Stomach (tissue), 9 donors: ENCODE results near the gene GNG7. TPM values are rescaled to one million over a fixed set of nuclear protein-coding genes. Genes with fewer than 3 reads are reported as not detected.
A peak's percentile ranks its signal among the peaks of the same experiment; 100 is the strongest.

Experiments used
- DNase-seq, 2 donors: peaks; one replicate each; pipeline versions ENCODE4 v3.0.0 to v3.0.0-alpha.2; 2013 to 2019
- H3K27ac ChIP-seq, 5 donors: fragments of 200-600 bp in 4 of 5; sonication (generic) in 4 of 5; one replicate each; pipeline ENCODE4 v1.5.1; 2013 to 2019; ENCODE audit warnings: mild to moderate bottlenecking in 1 of 5, moderate library complexity in 1 of 5
- H3K27me3 ChIP-seq, 3 donors: fragments of 200-600 bp; sonication (generic); one replicate each; pipeline ENCODE4 v1.5.1; 2017 to 2019; ENCODE audit warnings: mixed run types in 1 of 3
- H3K36me3 ChIP-seq, 4 donors: fragments of 200-600 bp; sonication (generic); 1 replicate in 3 of 4; 2 replicates in 1 of 4; pipeline ENCODE4 v1.5.1; 2016 to 2019
- H3K4me1 ChIP-seq, 4 donors: fragments of 200-600 bp; sonication (generic); one replicate each; pipeline ENCODE4 v1.5.1; 2016 to 2019
- H3K4me3 ChIP-seq, 4 donors: fragments of 200-600 bp; sonication (generic) in 3 of 4; one replicate each; pipeline ENCODE4 v1.5.1; 2016 to 2019; ENCODE audit warnings: mild to moderate bottlenecking in 1 of 4
- H3K9me3 ChIP-seq, 4 donors: fragments of 200-600 bp; sonication (generic); one replicate each; pipeline ENCODE4 v1.5.1; 2016 to 2019
- EP300 ChIP-seq: sonication (generic); formaldehyde crosslinking; IDR thresholded peaks from one replicate; pipeline ENCODE4 v1.6.1; 2017; ENCODE audit warnings: antibody characterized with exemption
- POLR2A ChIP-seq, 4 donors: fragments of 450-650 bp; IDR thresholded peaks; one replicate each; pipeline ENCODE4 v1.6.1; 2016; ENCODE audit warnings: antibody characterized with exemption in 4 of 4, control low read depth in 2 of 4, mild to moderate bottlenecking in 1 of 4, moderate library complexity in 1 of 4
- POLR2AphosphoS5 ChIP-seq, 3 donors: sonication (generic); formaldehyde crosslinking; IDR thresholded peaks; one replicate each; pipeline ENCODE4 v1.6.1; 2016; ENCODE audit warnings: antibody characterized with exemption in 3 of 3
- WGBS, 5 donors: extraction: QIAGEN DNeasy Blood & Tissue Kit in 3 of 5; methylation state at CpG; one replicate each; pipeline versions ENCODE4 v1.1.5 to v1.1.7; 2013 to 2018; 5-methylcytosine and 5-hydroxymethylcytosine counted together
- intact Hi-C: fragments of 100-400 bp; cut with DNase I; formaldehyde crosslinking; loops from one replicate; pipeline ENCODE4 v1.15.1; 2023; ENCODE audit warnings: low total_unique reads
- polyA plus RNA-seq, 3 donors: library from polyadenylated mRNA; stranded (reverse); fragments of 200-250 nt; gene quantifications; one replicate each; pipeline ENCODE4 v1.2.3, GENCODE V29; 2013
- total RNA-seq, 5 donors: library from RNA; depleted of rRNA; stranded (reverse); fragments of >200 nt; gene quantifications; one replicate each; pipeline versions ENCODE4 v1.1.0 to v1.2.3, GENCODE V29; 2014 to 2016
- TF ChIP-seq, protein P1 (sequence below), 7 experiments: fragments of 450-650 bp in 4 of 7; fragments of 200-600 bp in 3 of 7; sonication (generic) in 3 of 7; IDR thresholded peaks; one replicate each; pipeline ENCODE4 v1.5.1; 2016 to 2019; ENCODE audit warnings: antibody characterized with exemption in 7 of 7, control low read depth in 2 of 7, mild to moderate bottlenecking in 1 of 7
- donor health status: healthy with polysubstance abuse.
- donor health status: Bipolar disorder and iron deficiency.
- donor health status: healthy.

GNG7 gene
- total and polyA plus RNA-seq, 8 donors, result 0.58 to 15.1 (median 4.3) TPM

DNA sequence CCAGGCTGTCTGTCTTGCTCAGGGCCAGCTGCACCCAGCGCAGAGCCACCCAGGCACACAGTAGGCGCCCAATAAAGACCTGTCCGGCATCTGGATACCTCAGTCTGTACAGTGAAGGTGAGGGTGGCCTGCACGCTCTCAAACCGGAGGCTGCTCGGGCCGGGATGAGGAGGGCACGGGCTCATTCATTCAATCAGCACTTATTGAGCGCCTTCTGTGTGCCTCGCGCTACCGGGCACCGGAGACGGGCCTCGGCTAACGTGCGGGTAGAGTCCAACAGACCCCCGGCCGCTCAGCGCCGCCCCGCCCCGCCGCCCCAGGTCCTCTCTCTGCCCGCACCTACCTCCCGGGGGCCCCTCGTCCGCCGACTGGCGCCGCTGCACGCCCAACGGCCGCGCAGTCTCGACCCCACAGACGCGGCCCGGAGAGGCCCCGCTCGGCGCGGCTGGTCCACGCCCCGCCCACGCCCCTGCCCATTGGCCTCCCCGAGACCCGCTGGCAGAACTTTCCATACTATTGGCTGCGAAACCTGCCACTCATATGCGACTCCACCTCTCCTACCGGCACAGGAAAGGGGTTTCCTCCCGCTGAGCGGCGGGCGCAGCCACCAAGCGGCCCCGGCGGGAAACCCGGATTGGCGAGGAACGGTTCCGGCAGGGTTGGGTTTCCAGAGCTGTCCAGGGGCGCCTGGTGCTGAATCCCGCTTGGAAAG lies 37.3 kb upstream of the GNG7 start, which contains the start of gene SLC39A3:
SLC39A3 (minus strand) TSS at position 416 of the 712 bp plus-strand sequence. CDS start 2,760 bp downstream, outside the sequence.
- peaks cover 16 to 26% (median 24%) of the 10 kb centered on the region in 4 donors for H3K36me3 ChIP-seq
- H3K4me1 ChIP-seq, result peaks cover 11 to 27% (median 18%) of the 10 kb centered on the region in 4 donors
- H3K9me3 ChIP-seq, result no peaks in the 10 kb centered on the region
- DNase-seq, result peak; percentile 99
- TF ChIP-seq POLR2AphosphoS5 (IDR thresholded peaks at IDR 0.05) (peak; percentile 47 to 78 (median 78)), POLR2A (IDR thresholded peaks at IDR 0.05) (no peak)
- TF ChIP-seq, protein P1, sequence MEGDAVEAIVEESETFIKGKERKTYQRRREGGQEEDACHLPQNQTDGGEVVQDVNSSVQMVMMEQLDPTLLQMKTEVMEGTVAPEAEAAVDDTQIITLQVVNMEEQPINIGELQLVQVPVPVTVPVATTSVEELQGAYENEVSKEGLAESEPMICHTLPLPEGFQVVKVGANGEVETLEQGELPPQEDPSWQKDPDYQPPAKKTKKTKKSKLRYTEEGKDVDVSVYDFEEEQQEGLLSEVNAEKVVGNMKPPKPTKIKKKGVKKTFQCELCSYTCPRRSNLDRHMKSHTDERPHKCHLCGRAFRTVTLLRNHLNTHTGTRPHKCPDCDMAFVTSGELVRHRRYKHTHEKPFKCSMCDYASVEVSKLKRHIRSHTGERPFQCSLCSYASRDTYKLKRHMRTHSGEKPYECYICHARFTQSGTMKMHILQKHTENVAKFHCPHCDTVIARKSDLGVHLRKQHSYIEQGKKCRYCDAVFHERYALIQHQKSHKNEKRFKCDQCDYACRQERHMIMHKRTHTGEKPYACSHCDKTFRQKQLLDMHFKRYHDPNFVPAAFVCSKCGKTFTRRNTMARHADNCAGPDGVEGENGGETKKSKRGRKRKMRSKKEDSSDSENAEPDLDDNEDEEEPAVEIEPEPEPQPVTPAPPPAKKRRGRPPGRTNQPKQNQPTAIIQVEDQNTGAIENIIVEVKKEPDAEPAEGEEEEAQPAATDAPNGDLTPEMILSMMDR (IDR thresholded peaks at IDR 0.05), result peak in 2 of 7 experiments; percentile 33 to 41
- intact Hi-C loops, result no loop called here
- peak within 1 kb of the TSS; percentile 89 to 96 (median 94) for H3K4me3 ChIP-seq
- peaks cover 0 to 16% (median 0%) of the 10 kb centered on the region in 3 donors for H3K27me3 ChIP-seq
- WGBS, 5 donors, result 0 to 1% (median 1%) methylated on average over 30 to 64 of the region's 64 CpGs
- peak within 1 kb of the TSS; percentile 36 to 82 (median 73) for H3K27ac ChIP-seq

DNA sequence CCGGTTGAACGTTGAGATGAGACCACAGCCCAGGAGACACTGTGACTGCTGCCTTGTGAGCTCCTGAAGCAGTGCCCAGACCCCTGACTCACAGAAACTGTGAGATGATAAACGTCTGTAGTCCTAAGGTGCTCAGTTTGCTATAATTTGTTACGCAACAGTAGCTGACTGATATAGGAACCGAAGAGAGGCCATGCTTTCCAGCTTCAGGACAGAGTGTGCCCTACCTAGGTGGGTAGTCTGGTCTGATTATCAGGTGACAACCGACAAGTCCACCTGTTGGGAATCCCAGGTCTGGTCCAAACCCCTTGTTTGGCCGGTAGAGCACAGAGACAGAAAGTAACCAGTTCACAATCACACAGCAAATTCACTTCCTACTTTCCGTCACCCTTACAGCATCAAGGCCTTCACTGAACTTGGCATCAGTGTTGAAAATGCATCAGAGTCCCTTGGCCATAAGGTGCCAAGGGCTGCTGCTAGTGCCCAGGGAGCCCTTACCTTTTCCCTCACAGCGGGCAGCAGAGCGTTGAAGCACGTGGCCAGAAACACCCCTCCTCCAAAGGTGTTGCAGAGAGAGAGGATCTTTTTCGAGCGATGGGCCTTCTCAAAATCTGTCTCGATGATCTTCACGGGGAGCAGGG lies 34.2 kb upstream of the GNG7 start:
- WGBS, 5 donors, result 92 to 99% (median 95%) methylated on average over 14 to 15 of the region's 15 CpGs
- Histone ChIP-seq H3K9me3 (no peaks in the 10 kb centered on the region), H3K36me3 (peaks cover 24 to 57% (median 55%) of the 10 kb centered on the region in 4 donors), H3K27me3 (peaks cover 0 to 12% (median 0%) of the 10 kb centered on the region in 3 donors), H3K4me1 (peaks cover 11 to 27% (median 18%) of the 10 kb centered on the region in 4 donors), H3K4me3 (no peak overlapping the region), H3K27ac (no peak overlapping the region)
- intact Hi-C loops, result no loop called here
- TF ChIP-seq POLR2AphosphoS5 (IDR thresholded peaks at IDR 0.05) (no peak), EP300 (no peak), POLR2A (IDR thresholded peaks at IDR 0.05) (no peak)
- TF ChIP-seq, protein P1 (IDR thresholded peaks at IDR 0.05), result no peak
- DNase-seq, result no peak

DNA sequence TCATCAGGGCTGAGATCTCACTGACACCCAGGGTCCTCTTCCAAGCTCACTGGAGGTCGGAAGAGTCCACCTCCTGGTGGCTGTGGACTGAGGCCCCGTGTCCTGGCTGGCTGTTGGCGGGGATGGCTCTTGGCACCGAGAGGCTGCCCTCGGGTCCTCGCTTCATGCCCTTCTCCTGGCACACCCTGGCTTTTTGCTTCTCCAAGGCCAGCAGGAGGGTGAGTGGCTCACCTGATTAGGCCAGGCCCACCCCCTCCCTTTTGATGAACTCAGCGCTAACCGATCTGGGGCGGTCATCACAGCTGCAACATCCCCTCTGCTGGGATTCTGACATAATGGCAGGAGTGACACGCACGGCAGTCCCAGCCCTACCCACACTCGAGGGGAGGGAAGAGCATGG lies 32.9 kb upstream of the GNG7 start:
- intact Hi-C loops, result no loop called here
- TF ChIP-seq EP300 (no peak), POLR2A (IDR thresholded peaks at IDR 0.05) (no peak), POLR2AphosphoS5 (IDR thresholded peaks at IDR 0.05) (no peak)
- TF ChIP-seq, protein P1 (IDR thresholded peaks at IDR 0.05), result no peak
- Histone ChIP-seq H3K27me3 (no peaks in the 10 kb centered on the region), H3K36me3 (peaks cover 24 to 62% (median 57%) of the 10 kb centered on the region in 4 donors), H3K4me3 (no peak overlapping the region), H3K9me3 (no peaks in the 10 kb centered on the region), H3K27ac (no peak overlapping the region), H3K4me1 (peaks cover 11 to 27% (median 18%) of the 10 kb centered on the region in 4 donors)
- WGBS, 5 donors, result 93 to 98% (median 96%) methylated on average over 3 to 12 of the region's 12 CpGs
- DNase-seq, result no peak

DNA sequence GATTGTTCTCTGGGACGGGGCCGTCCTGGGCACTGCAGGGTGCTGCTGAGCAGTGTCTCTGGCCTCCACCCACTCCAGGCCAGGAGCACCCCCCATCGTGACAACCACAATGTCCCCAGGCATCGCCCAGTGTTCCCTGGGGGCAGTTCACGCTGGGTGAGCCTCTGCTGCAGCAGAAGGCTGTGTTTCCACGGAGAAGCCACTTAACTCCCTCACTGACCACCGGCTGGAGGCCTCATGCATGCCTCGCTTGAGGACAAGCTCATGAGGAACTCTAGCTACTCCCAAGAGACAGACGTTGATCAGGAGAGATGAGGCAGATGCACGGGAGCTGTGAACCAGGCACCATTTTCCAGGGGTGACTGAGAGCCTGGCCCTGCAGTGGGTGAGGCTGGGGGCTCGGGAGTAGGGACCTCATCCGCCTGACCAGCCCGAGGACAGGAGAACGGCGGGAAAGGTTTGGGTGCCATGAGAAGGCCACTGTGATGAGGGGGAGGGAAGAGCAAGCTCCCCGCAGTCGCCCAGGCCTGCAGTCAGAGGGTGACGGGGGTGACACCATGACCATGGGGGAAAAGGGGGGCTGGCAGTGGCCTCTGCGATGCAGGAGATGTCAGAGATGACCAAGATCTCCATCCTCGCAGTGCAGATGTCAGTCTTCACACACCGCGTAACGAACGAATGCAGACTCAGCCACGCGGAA lies 32.2 kb upstream of the GNG7 start:
- 88 to 94% (median 92%) methylated on average over 25 to 26 of the region's 26 CpGs for WGBS, 5 donors
- Histone ChIP-seq H3K9me3 (no peaks in the 10 kb centered on the region), H3K27ac (no peak overlapping the region), H3K4me3 (no peak overlapping the region), H3K36me3 (peaks cover 24 to 62% (median 57%) of the 10 kb centered on the region in 4 donors), H3K4me1 (peaks cover 11 to 27% (median 18%) of the 10 kb centered on the region in 4 donors), H3K27me3 (no peaks in the 10 kb centered on the region)
- TF ChIP-seq, protein P1 (IDR thresholded peaks at IDR 0.05), result no peak
- no peak for TF ChIP-seq POLR2AphosphoS5 (IDR thresholded peaks at IDR 0.05)
- TF ChIP-seq POLR2A (IDR thresholded peaks at IDR 0.05), result no peak
- TF ChIP-seq EP300, result no peak
- intact Hi-C loops, result no loop called here
- DNase-seq, result no peak
